HS-27A (cell line): ENCODE data around the gene RFNG.

Experiments
- DNase-seq: peaks from one replicate; pipeline ENCODE4 v3.0.0-alpha.2; 2012; ENCODE audit warnings: low read depth, missing footprints

RFNG gene

GRCh38 chr17:81999976-82000802 is 51.4 kb downstream of the RFNG start:
- DNase-seq = no peak

- no peak for DNase-seq
These were observed 52.0 kb downstream of the RFNG start for GRCh38 chr17:81999587-81999975.

GRCh38 chr17:81998691-81999438 is 52.7 kb downstream of the RFNG start:
- no peak for DNase-seq

- DNase-seq = no peak
These were observed 53.4 kb downstream of the RFNG start for GRCh38 chr17:81998212-81998611.
